Transverse colon (tissue), 4 donors: ENCODE measurements around the gene PALLD. TPM values are rescaled to one million over a fixed set of nuclear protein-coding genes. Genes with fewer than 3 reads are reported as not detected.
A peak's percentile ranks its signal among the peaks of the same experiment; 100 is the strongest.

ENCODE experiments used
- DNase-seq: peaks from one replicate; pipeline ENCODE4 v3.0.0-alpha.2; 2019
- H3K27ac ChIP-seq, 4 donors: fragments of 200-600 bp; sonication (generic); 2 replicates each; pipeline ENCODE4 v1.5.1; 2016 to 2018; ENCODE audit warnings: inconsistent platforms in 4 of 4
- H3K27me3 ChIP-seq: fragments of 200-600 bp; sonication (generic); 2 replicates; pipeline ENCODE4 v1.5.1; 2017; ENCODE audit warnings: inconsistent platforms
- H3K36me3 ChIP-seq, 4 donors: fragments of 200-600 bp; sonication (generic); 2 replicates each; pipeline ENCODE4 v1.5.1; 2017 to 2019; ENCODE audit warnings: inconsistent platforms in 4 of 4
- H3K4me1 ChIP-seq, 4 donors: fragments of 200-600 bp; sonication (generic); 2 replicates each; pipeline ENCODE4 v1.5.1; 2017 to 2020; ENCODE audit warnings: inconsistent platforms in 4 of 4
- H3K4me3 ChIP-seq, 4 donors: fragments of 200-600 bp; sonication (generic); 1 replicate in 1 of 4; 2 replicates in 3 of 4; pipeline versions ENCODE4 v1.5.1 to v1.6.1; 2017 to 2019; ENCODE audit warnings: inconsistent platforms in 4 of 4
- H3K9me3 ChIP-seq, 2 donors: fragments of 200-600 bp; sonication (generic); 2 replicates each; pipeline ENCODE4 v1.5.1; 2017 to 2019; ENCODE audit warnings: inconsistent platforms in 2 of 2
- EP300 ChIP-seq: sonication (generic); formaldehyde crosslinking; IDR thresholded peaks from one replicate; pipeline ENCODE4 v1.6.1; 2017; ENCODE audit warnings: antibody characterized with exemption, low read depth
- POLR2A ChIP-seq: fragments of 450-650 bp; IDR thresholded peaks from one replicate; pipeline ENCODE4 v1.6.1; 2016; ENCODE audit warnings: antibody characterized with exemption, mild to moderate bottlenecking, moderate library complexity
- POLR2AphosphoS5 ChIP-seq, 3 donors: sonication (generic); formaldehyde crosslinking; IDR thresholded peaks; one replicate each; pipeline ENCODE4 v1.6.1; 2016; ENCODE audit warnings: antibody characterized with exemption in 3 of 3
- WGBS, 2 donors: methylation state at CpG; one replicate each; pipeline ENCODE4 v1.1.5; 2018; ENCODE audit warnings: low coverage in 1 of 2; 5-methylcytosine and 5-hydroxymethylcytosine counted together
- in situ Hi-C, 4 donors: fragments of 200-750 bp; cut with MboI; loops; one replicate each; pipeline versions ENCODE4 v1.15.0 to v1.15.1; 2017; ENCODE audit warnings: low sequenced_read_pairs in 3 of 4, low pct_ligation_motif_present in 1 of 4, low pct_unique_long_range_greater_than_20kb in 1 of 4
- intact Hi-C: fragments of 100-400 bp; cut with DNase I; formaldehyde crosslinking; loops from one replicate; pipeline ENCODE4 v1.15.1; 2023; ENCODE audit warnings: low total_unique reads
- total RNA-seq, 4 donors: library from RNA; depleted of rRNA; stranded (reverse); fragments of >200 nt; gene quantifications; one replicate each; pipeline ENCODE4 v1.1.0, GENCODE V29; 2016
- TF ChIP-seq, protein P1 (sequence below), 5 experiments: fragments of 200-600 bp in 3 of 5; fragments of 450-650 bp in 2 of 5; sonication (generic) in 3 of 5; IDR thresholded peaks; 1 replicate in 2 of 5; 2 replicates in 3 of 5; pipeline ENCODE4 v1.5.1; 2016 to 2017; ENCODE audit warnings: antibody characterized with exemption in 5 of 5, inconsistent platforms in 3 of 5, mild to moderate bottlenecking in 2 of 5, moderate library complexity in 1 of 5

Gene PALLD
- total RNA-seq, 4 donors from 2014 or later = 230 to 309 (median 278) TPM

DNA sequence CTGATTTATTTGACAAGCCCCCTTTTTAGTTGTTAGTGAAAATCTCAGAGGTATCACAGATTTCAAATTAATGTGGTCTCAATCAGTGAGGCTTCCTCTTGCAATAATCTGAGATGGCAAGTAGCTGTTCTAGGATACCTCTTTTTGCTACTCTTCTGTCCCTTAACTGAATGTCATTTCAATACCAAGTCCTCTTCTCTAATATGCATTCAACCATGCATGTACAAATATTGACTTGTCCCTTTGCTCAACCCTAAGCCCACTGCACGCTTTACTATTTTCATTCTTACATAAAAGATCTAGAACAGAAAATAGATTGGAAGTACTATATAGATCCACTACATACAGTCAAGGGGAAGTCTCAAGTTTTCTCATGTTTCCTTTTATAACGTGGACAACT lies 349.0 kb downstream of the PALLD start:
- H3K36me3 ChIP-seq = no peaks in the 10 kb centered on the region
- no peaks in the 10 kb centered on the region for H3K27me3 ChIP-seq
- TF ChIP-seq, protein P1, sequence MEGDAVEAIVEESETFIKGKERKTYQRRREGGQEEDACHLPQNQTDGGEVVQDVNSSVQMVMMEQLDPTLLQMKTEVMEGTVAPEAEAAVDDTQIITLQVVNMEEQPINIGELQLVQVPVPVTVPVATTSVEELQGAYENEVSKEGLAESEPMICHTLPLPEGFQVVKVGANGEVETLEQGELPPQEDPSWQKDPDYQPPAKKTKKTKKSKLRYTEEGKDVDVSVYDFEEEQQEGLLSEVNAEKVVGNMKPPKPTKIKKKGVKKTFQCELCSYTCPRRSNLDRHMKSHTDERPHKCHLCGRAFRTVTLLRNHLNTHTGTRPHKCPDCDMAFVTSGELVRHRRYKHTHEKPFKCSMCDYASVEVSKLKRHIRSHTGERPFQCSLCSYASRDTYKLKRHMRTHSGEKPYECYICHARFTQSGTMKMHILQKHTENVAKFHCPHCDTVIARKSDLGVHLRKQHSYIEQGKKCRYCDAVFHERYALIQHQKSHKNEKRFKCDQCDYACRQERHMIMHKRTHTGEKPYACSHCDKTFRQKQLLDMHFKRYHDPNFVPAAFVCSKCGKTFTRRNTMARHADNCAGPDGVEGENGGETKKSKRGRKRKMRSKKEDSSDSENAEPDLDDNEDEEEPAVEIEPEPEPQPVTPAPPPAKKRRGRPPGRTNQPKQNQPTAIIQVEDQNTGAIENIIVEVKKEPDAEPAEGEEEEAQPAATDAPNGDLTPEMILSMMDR (IDR thresholded peaks at IDR 0.05) = no peak
- TF ChIP-seq POLR2A (no peak), EP300 (no peak), POLR2AphosphoS5 (IDR thresholded peaks at IDR 0.05) (no peak)
- H3K4me1 ChIP-seq = peaks cover 5 to 85% (median 43%) of the 10 kb centered on the region in 4 donors
- in situ Hi-C loops (no loop called here), intact Hi-C loops (no loop called here)
- DNase-seq = no peak
- no peaks in the 10 kb centered on the region for H3K9me3 ChIP-seq
- H3K27ac ChIP-seq = peak overlapping the region; percentile 90 to 93 (median 92)
- H3K4me3 ChIP-seq = no peak overlapping the region
- WGBS, 2 donors = 70 to 77% methylated on average over 2 of the region's 2 CpGs

DNA sequence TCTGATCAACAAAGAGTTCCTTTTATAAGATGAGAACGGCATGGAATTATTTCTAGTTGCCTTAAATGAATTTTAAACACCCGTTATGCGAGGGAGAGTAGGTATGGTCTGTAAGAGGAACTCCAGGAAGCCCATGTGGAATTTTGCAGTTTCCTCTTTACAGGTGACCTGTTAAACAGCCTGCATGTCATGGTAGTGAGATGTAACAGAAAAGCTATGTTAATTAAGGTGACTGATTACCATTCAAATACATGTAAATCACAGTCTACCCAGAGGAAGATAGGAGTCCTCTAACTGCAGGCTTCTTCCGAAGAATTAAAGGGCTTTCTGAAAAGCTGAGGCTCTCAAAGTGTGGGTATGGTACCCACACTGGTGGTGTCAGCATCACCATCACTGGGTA lies 349.6 kb downstream of the PALLD start:
- Histone ChIP-seq H3K27me3 (no peaks in the 10 kb centered on the region), H3K9me3 (no peaks in the 10 kb centered on the region), H3K36me3 (no peaks in the 10 kb centered on the region), H3K4me3 (no peak overlapping the region), H3K27ac (peak overlapping the region; percentile 90 to 93 (median 92)), H3K4me1 (peaks cover 5 to 85% (median 39%) of the 10 kb centered on the region in 4 donors)
- 84 to 92% methylated on average over 4 of the region's 4 CpGs for WGBS, 2 donors
- in situ Hi-C loops (no loop called here), intact Hi-C loops (no loop called here)
- TF ChIP-seq EP300 (no peak), POLR2AphosphoS5 (IDR thresholded peaks at IDR 0.05) (no peak), POLR2A (no peak)
- TF ChIP-seq, protein P1 (IDR thresholded peaks at IDR 0.05) = no peak
- no peak for DNase-seq

DNA sequence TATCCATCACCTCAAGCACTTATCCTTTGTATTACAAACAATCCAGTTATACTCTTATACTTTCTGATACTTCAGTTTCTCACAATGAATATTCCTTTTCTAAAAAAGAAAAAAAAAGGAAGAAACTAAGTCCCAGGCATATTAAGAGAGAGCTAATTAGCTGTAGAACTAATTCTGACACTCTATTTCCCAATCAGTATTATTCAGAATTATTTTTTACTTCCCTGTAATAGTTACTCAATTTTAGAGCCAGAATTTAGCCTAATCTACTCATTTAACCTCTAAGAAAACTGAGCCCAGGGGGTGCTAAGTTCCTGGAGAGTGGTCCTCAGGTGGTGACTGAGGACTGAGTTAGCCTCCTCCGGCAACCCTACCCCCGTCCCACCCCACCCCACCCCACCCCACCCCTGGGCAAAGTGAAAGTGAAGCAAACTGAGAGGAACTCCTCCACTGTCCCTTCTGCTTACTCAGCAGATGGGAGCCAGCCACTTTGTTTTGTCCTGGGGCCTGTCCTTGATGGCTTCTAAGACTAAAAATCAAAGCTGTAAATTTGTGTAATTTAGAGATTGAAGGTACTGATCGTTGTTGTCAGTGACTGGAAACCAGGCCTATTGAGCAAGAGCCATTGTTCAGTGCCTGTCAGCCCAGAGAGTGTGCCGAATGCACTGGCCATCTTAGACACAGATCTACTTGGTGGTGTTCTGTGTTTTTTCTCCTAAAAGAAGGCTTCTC lies 351.1 kb downstream of the PALLD start:
- in situ Hi-C loops (no loop called here), intact Hi-C loops (no loop called here)
- Histone ChIP-seq H3K27ac (peak overlapping the region; percentile 90 to 93 (median 92)), H3K9me3 (no peaks in the 10 kb centered on the region), H3K27me3 (no peaks in the 10 kb centered on the region), H3K4me3 (peak overlapping the region in 1 of 4 donors; percentile 9), H3K4me1 (peaks cover 0 to 85% (median 28%) of the 10 kb centered on the region in 4 donors), H3K36me3 (no peaks in the 10 kb centered on the region)
- DNase-seq = no peak
- TF ChIP-seq POLR2AphosphoS5 (IDR thresholded peaks at IDR 0.05) (peak in 1 of 3 donors; percentile 6), EP300 (no peak)
- 11% methylated on average over 4 of the region's 4 CpGs; no CpG with 5 or more reads in 1 of the 2 donors for WGBS, 2 donors

DNA sequence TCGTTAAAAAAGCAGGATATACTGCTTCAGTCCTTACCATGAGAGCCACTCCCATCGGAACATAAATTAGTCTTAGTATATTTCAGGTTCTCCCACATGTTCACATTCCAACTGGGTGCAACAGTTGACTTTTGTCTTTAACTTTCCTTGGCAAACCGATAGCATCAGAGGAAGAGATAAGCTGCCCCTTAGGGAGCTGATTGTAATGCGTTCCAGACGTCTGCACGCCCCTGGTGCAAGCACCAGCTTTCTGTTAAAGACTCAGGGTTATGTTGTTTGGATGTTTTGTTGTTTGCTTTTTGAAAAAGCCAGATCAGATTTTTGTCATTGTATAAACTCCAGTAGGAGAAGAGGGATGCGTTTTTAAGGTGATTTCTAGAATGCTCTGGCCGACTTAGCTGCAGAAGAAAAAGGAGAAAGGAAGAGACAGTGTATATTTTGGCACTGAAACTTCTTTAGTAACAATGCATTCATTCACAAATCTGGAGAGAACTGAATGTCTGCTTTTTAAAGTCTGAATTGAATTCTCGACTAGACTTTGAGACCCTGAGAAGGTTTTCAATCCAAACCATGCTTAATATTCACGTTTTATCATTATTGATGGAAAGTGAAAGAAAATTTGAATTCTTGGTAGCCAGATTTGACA lies 352.3 kb downstream of the PALLD start:
- no peaks in the 10 kb centered on the region for H3K27me3 ChIP-seq
- TF ChIP-seq POLR2A (no peak), EP300 (no peak), POLR2AphosphoS5 (IDR thresholded peaks at IDR 0.05) (no peak)
- TF ChIP-seq, protein P1 (IDR thresholded peaks at IDR 0.05) = no peak
- no peaks in the 10 kb centered on the region for H3K36me3 ChIP-seq
- H3K4me1 ChIP-seq = peaks cover 0 to 86% (median 28%) of the 10 kb centered on the region in 4 donors
- H3K9me3 ChIP-seq = no peaks in the 10 kb centered on the region
- in situ Hi-C loops (no loop called here), intact Hi-C loops (no loop called here)
- no peak for DNase-seq
- 26 to 38% methylated on average over 10 of the region's 10 CpGs for WGBS, 2 donors
- H3K4me3 ChIP-seq = no peak overlapping the region
- H3K27ac ChIP-seq = peak overlapping the region; percentile 90 to 93 (median 92)
